ENCODE data around the gene NOS1.

Gene NOS1

DNA sequence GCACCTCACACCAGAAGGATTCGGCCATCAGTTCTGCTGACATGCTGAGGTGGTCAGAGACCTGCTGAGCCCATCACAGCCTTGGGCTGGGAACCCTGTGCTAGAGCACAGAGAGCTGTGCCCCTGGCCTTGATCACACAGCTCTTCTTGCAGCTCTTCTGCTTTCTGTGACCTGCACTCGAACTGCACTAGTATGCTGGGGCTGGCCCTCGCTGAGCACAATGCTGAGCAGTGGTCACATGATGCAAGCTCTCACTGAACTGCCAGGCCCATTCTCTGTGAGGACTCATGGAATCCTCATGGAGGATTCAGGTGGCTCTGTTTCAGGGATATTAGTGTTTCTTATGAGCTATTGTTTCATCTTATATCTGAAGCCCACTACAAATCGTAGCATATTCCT lies 193.7 kb downstream of the NOS1 start:
- no peak for DNase-seq

DNA sequence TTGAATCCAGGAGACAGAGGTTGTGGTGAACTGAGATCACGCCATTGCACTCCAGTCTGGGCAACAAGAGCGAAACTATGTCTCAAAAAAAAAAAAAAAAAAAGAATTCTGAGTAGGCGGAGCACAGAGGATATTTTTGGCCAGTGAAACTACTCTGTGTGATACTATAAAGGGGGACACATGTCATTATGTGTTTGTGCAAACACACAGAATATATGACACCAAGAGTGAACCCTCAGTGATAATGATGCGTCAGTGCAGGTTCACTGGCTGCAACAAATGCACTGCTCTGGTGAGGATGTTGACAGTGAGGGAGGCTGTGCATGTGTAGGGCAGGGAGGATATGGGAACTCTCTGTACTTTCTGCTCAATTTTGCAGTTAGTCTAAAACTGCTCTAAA lies 195.3 kb downstream of the NOS1 start:
- no peak for DNase-seq

DNA sequence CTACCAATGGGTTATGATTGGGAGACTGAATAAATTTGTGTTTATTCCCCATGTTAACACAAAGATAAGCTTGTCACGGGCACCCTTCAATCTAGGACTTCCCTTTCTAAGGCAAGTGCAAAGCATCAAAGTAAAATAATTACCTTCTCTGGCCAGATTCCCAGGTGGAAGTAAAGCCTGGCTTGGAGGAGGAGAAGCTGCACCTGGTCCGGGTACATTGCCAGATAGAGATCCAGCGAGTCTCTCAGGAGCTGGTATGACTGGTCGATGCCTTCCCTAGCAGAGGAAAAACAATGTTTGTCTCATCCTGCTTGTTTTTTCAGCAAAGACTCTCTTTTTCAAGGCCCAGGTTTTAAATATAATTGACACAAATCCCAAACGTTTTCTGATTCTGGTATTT lies 196.1 kb downstream of the NOS1 start:
- DNase-seq = no peak

DNA sequence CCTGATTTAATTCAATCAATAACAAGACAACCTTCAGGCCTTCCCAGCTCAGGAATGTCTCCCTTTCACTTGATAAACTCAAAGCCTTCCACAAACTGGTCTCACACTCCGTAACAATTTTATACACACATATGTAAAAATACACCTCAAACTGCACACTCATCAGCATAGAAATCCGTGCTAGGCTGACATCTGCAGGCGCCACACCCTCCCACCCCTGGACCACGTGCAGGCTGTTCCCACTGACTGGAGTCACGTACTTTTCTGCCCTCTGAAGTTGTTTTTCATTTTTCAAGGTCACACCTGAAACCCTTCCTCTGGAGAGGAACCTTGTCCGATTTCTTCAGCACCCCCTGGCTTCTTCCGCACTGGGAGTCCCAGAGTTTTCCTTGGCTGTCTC lies 198.8 kb downstream of the NOS1 start:
- DNase-seq = no peak

DNA sequence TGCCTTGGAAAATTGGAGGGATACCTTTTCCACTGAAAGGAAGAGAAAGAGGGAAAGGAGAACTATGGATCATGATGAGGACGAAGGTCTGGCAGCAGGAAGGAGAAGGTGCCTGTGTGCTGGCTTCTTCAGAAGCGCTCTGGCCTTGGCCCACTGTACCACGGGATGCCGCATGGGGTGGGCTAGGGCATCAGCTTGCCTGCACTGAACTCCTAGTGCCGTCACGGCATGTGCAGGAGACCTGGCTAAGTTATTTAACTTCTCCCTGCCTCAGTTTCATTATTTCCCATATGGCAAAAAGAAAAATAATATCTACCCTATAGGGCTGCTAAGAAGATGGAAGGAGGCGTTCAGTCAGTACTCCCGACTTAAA lies 199.3 kb downstream of the NOS1 start:
- no peak for DNase-seq

DNA sequence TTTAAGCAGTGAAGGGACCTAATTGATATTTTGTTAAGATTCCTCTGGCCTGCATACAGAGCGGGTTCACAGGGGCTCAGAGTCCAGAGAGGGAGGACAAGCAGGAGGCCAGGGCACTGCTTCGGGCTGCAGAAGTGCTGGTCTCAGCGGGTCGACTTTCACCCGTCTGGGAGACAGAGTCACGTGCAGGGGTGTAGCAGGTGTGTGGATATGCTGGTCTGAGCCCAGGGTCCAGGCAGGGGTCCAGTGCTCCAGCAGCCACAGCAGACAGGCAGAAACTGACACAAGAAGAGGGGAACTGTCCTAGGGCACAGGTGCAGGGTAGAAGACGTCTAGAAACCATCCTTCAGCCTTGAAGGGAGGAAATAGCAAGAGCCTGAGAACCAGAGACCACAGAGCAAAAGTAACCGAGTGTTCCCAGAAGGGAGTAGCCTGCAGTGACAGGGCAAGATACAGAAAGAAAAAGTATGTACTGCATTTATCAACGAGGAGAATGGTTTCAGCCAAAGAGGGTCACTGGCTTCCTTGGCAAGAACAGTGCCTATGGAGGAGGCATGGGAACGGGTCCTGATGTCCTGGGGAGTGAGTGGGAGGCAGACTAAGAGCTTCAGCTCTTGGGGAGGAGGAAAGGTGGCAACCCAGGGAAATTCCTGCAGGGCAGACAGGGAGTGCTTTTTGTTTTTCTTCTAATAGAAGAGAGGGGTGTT lies 199.8 kb downstream of the NOS1 start:
- no peak for DNase-seq

DNA sequence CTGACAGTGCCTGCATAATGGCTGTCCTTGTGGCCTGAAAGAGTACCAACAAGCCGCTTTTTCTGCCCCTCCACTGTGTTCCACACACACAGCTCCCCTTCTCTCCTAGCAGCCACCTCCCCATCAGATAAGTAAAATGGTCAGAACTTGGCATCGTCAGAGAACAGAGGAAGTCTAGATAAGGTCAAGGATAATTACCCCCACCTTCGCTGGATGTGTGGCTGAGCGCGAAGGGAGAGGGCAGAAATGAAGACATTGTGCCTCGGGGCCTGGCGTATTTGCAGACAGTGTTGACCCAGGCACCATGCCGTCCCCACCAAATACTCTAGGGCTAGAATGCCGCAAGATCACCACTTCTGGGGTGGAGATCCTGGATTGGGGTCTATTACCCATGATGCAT lies 201.8 kb downstream of the NOS1 start:
- DNase-seq = no peak

DNA sequence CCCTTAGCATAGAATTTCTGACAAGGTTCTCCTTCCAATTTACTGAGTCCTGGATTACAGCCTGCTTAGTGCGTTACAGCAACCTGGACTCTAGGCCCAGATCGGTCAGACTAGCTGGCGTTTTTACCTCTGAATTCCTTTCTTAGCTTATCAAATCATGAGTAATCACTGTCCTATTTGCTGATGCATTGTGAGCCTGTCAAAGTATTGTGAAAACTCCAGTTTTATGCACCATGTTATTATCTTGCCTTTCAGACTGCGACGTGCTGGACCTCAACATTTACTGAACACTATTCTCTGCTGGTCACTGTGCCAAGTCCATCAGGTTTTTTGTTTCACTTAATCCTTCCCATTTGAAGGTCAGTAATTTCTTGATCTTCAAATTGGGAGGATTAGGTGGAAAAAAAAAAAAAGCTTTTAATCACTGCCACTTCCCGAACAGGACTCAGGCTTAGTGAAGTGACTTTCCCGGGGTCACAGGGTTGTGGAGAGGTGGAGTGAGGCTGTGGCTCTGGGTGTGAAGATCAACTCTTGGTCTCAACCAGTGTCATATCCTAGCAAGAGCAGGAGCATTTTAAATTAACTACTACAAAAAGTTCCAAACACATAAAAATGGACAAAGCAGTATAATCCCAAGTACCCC lies 202.4 kb downstream of the NOS1 start:
- DNase-seq = no peak

Measured in activated CD4-positive, alpha-beta T cell treated with anti-CD3 and anti-CD28 coated beads, Interleukin-2, amount 50 U/mL, for 16 hours (primary cell).